Umbilical cord (tissue), 2 donors: ENCODE data around the gene DPP9. TPM values are rescaled to one million over a fixed set of nuclear protein-coding genes. Genes with fewer than 3 reads are reported as not detected.
"Not testable (repeated sequence)": the region's sequence is repeated elsewhere in the genome, so short reads cannot be mapped to it uniquely, and the experiment has no call there.

Source experiments
- DNase-seq: peaks from one replicate; pipeline ENCODE4 v3.0.0-alpha.2; 2015; ENCODE audit warnings: low spot score
- total RNA-seq: library from RNA; depleted of rRNA; stranded (reverse); fragments of >200 nt; gene quantifications from one replicate; pipeline ENCODE4 v1.2.3, GENCODE V29; 2014; ENCODE audit warnings: low replicate concordance; ENCODE audit not compliant: insufficient read depth

DPP9 gene
- total RNA-seq, 1 donor from 2014 or later = 17.6 TPM

DNA sequence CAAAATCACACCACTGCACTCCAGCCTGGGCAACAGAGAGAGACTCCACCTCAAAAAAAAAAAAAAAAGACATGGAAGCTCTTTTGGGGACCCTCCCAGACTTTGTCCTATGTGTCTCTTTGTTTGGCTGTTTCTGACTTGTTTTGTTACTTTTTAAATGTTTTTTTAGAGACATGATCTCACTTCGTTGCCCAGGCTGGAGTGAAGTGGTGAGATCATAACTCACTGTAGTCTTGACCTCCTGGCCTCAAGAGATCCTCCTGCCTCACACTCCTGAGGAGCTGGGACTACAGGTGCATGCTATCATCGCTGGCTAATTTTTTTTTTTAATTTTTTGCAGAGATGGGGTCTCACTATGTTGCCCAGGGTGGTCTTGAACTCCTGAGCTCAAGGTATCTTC is 16.4 kb upstream of the DPP9 start:
- DNase-seq = no peak

DNA sequence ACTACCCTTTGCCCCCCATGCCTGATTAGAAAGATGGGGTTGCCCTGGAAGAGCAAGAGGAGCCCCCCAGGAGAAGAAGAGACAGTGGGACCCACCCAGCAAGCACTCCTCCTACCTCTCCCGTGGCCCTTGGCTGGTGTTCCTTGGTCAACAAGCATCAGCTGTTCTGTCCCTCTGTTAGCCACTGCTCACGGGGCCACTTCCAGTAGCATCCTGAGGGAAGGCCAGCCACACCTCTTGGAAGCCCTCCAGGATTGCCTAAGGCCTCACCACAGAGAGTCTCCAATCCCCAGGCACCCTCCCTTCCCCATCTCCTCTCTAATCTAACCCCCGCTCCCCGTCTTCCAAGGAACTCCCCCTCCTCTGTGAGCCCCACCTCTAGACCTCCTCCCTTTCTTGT is 15.1 kb upstream of the DPP9 start:
- DNase-seq = no peak

DNA sequence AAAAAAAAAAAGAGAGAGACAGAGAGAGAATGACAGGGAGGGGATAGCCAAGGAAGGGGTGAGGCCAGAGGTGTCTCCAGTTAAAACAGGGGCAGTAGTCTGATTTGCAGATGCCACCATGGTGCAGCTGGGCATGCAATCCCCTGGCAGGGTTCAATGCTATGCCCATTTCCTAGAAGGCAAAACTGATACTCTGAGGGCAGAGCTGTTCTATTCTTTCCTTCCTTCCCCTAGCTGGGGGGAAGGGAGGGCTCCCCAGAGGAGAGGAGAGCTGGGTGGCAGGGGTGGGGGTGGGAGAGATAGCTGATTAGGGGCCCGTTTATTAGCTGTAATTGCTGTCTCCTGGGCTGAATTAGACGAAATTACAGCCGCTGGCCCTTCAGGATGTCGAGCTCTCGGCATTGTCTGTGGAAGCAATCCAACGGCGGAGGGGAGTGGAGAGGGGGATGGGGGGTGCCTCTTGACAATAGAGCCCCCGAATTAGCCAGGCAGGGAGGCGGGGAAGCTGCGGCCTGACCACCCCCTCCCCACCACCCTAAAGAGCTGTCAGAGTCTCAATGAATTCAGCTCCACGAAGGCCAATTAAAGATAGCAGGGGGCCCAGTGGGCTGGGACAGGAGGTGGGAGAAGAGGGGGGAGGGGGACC is 14.4 kb upstream of the DPP9 start:
- no peak for DNase-seq

DNA sequence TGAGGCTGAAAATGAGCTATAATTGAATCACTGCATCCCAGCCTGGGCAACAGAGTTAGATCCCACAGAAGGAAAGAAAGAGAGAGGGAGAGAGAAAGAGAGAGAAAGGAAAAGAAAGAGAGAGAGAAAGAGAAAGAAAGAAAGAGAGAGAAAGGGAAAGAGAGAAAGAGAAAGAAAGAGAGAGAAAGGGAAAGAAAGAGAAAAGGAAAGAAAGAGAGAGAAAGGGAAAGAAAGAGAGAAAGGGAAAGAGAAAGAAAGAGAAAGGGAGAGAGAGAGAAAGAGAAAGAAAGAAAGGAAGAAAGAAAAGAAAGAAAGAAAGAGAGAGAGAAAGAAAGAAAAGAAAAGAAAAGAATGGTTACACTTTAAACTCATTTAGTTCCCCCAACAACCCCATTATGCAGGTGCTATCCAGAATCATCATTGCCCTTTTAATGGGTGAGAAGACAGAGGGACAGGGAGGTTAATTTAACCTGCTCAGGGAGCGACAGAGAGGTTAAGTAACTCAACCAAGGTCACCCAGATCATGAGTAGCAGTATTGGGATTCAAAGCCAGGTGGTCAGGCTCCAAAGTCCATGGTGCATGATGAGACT is 10.2 kb upstream of the DPP9 start:
- DNase-seq = no peak

DNA sequence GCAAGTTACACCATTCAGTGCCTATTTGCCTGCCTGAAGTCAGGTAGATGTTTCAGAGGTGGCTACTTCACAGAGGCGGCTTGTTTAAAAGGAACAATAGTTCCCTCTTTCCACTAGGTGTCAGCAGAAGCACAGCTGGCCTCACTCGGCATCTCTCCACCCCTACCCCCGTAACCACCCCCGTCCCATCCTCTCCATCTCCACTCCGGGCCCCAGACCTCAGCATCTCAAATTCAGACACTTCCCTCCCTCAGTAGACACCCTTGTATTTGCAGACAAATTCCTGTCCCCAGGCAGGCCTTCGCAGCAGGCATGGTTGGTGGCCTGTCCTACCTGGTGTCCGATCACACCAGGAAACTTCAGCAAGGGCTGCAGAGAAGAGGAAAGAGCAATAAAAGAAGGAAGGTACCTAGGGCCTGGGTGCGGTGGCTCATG is 9.1 kb upstream of the DPP9 start:
- peak; percentile 50 for DNase-seq

DNA sequence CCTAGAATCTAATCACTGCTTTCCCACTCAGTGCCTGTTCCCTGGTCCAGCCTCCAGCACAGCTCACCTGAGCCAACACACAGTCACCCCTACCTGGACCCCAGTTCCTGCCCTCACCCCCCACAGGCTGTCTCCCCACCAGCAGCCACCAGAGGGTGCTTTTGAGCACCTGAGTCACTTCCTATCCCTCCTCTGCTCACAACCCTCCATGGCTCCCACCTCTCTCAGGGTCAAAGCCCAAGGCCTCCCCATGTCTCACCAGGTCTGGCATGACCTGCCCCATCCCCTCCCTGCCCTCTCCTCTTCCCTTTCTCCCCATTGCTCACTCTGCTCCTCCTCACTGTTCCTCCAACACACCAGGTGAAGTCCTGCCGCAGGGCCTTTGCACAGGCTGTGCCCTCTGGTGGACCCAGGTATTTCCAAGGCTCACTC is 7.1 kb upstream of the DPP9 start:
- no peak for DNase-seq

DNA sequence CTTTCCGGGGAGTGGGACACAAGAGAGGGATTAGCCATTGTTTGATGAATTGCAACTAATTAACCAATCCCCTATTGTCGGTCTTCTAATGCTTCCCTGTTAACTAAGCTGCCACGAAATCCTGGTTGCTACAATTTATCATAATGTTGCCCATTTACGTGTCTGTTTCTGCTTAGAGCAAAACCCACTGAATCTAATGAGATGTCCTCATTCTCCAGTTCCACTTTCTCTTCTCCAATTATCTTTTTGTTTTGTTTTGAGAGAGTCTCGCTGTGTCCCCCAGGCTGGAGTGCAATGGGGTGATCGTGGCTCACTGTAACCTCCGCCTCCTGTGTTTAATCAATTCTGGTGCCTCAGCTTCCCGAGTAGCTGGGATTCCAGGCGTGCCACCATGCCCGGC is 5.2 kb upstream of the DPP9 start:
- no peak for DNase-seq

DNA sequence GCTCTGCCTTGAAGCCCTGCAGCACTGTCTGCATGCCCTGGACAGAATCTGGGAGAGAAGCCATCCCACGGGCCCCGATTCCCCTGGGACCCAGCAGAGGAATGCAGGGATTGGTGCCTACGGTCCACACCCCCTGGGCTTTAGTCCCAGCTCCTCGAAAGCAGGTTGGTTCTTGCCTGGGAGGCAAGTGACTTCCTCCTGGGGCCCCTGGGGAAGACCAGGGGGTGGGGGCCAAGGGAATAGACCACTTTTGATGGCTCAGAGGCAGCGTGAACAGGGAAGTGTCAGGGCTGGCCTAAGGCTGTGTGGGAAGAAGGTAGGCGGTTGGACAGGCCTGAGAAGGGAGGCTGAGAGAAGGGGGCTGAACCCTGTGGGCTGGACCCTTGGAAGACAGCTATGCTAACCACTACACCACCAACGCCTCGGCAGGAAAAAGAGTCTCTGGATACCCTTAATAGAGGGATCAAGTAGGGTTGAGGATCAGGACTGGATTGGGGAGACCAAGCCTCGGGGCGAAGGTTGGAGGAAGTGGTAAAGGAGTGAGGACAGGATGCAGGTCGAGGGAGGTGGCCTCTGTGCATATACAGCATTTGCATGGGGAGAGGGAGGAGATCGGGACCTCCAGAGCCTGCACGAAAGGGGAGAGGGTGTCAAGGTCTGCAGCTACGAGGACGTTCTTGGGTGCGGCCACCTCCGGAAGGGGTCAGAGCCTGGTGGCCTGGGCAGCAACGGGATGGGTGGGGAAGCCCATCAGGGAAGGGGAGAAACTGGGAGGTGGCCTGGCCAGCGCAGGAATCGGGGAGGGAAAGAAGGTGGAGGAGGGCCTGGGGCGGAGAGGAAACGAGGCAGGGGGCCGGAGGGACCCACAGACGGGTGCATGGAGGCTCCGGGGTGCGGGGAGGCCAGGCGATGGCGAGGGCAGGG is 709 bp downstream of the DPP9 start:
- DNase-seq = peak; percentile 16

DNA sequence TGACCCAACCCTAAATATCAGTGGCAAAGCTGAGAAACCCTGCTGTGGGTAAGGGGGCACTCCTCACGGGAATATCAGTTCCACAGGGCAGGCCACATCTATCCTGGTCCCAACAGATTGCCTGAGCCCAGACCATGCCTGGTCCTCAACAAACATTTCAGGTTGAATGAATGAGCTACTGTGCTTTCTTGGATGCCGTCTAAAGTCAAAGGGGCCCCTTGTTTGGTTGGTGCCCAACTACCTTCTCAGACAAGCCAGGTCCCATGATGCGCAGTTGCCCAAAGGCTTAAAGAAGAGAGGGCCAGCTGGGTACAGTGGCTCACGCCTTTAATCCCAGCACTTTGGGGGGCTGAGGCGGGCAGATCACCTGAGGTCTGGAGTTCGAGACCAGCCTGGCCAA is 2.4 kb downstream of the DPP9 start:
- no peak for DNase-seq

DNA sequence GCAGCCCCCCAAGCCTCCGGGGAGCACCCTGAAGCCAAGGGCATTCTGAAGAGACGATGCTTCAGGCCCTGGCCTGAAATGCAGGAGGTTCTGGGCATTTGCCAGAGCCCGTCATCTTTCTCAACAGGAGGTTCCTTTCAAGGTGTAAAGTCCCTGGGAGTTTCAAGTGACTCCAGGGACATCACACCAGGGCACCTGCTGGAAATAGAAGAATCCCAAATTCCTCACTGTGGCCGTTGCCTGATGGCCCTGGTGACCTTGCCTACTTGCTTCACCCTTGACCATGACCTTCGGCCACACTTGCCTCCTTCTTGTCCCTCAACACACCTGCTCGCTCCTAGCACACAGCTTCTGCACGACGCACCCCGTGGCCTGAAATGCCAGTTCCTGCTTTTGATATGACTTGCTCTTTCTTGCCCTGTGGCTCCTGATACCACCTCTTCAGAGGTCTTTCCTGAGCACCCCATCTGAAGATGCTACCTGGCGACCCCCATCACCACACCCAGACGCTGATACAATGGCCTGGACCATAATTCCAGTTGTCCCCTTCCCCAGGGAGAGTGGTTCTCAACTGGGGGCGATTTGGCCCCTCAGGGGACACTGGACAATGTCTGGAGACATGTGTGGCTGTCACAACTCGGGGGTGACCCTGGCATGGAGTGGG is 3.5 kb downstream of the DPP9 start:
- no peak for DNase-seq

DNA sequence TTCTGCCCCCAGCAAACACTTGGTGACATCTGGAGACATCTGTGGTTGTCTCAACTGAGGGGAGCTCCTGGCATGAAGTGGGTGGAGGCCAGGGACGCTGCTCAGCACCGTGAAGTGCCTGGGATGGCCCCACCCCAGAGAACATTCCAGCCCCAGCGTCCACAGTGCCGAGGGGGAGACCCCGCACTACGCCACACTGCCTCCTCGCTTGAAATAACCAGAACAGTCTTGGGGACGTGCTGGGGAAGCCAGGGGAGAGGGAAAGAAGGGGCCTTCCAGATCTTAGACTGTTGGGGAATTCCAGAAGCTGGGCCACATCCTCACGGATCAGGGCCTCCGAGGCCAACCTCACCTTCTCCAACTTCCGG is 4.2 kb downstream of the DPP9 start:
- no peak for DNase-seq

DNA sequence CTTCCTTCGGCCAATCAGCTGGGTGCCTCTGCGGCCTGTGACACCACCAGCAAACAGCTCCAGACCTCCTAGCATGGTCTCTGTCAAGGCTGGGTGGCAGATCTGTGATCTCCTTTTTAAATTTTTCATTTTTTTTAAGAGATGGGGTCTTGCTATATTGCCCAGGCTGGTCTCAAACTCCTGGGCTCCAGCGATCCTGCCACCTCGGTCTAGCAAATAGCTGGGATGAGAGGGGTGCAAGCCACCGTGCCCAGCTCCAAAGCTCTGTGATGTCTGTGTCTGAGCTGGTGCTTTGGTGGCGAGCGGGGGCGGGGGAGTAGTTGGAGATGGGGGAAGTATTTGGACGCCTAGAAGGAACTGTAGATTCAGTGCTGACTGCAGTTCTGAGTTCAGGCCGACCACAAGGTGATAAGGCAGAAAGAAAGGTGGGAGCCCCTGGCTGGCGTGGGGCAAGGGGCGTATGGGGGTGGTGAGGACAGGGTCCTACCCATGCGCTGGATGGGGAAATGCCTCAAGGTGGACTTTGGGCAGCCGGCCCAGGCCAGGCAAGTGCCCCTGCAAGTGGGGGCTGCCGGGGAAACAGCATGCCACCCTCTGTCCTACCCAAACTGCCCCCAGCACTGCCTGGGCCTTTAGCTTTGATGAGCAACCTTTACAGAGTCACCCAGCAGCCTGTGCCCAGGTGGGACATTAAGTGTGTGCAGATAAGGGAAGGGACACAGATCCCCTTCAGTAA is 5.5 kb downstream of the DPP9 start:
- DNase-seq = no peak

DNA sequence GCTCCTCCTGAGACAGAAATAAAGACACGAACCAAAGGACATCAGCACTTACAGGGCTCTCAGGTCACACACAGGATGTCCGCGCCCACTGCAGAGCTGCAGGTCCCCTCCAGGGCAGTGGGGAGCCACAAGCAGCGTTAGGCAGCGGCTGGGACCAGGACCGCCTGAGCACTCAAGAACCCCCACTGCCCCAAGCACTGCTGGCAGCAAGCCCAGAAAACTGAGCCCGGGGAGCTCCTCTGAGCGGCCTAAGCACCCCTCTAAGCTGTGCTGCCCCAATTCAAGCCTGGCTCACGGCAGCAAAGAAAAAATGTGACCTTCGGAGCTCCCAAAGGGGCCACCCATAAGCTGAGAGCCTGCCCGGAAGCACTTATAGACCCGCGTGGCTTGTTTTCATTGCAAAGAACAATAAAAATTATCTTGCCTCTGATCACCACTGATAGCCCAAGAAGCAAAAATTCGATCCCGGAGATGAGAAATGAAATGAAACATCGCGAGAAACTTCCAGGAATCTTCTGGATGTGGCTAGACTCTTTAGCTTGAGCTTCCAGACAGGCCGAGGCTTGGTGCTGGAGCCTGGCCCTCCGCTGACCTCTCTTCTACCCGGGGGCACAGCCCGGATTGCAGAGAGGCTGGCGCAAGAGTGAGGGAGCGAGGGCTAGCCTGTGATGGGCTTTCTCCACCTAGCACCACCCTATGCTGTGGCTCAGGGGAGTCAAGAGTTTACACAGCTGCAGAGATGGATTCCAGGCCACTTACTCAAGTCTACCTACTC is 6.3 kb downstream of the DPP9 start:
- DNase-seq = no peak

DNA sequence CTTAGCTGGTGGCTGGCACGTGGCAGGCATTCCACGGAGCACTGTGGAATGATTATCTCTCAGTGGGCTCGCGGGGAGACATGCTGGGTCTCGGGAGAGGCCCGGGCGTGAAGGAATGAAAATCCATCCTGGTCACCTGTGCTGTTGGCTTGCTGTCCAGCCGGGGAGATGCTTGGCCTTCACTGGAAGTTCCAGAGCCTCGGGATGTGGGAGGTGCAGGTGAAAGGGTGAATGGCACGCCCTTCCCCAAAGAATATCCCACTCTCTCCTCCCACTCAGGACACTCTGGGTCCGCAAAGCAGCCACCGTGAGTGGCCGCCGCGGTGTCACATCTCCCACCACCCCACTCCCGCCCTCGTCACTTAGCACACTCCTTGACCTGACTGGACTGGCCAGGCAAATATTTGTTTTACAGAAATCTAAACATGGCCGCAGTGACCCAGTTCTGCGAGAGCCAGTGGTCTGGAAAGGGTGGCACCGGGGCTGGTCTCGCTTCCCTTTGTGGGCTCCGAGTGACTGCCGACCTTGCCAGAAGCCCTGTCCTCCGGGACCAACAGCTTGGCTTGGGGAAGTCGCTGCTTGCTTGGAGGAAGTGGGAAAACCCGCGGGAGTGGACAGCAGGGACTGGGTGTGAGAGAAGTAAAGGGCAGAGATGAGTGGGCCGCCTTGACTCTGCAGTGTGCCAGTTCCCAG is 8.0 kb downstream of the DPP9 start:
- DNase-seq = no peak

DNA sequence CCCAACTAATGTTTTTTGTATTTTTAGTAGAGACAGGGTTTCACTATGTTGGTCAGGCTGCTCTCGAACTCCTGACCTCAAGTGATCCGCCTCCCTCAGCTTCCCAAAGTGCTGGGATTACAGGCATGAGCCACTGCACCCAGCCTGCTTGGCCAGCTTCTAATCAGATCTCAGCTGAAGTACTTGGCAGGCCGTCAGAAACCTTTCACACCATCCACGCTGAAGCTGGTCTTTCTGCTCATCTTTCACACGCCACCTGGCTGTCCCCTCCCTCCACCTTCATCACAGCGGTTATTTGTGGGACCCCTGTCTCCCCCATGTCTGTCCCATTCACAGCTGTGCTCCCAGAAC is 8.5 kb downstream of the DPP9 start:
- not testable (repeated sequence) for DNase-seq

DNA sequence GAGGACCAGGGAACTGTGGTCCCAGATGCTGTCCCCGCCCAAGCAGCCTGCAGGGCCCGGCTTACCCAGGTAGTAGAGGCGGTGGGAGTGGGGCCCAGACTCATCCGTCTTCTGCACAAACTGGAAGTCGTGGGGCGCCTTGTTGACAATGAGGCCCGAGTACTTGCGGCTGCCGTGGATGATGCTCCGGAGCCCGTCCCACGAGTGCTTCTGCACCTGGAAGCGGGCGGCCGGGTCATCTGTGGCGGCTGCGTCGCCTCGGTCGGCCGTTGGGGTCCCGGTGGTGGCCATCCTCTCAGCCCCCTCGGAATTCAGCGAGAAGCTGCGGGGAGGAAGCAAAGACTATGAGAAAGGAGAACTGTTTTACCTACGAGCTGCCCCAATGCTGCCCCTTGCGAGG is 9.6 kb downstream of the DPP9 start:
- DNase-seq = no peak

DNA sequence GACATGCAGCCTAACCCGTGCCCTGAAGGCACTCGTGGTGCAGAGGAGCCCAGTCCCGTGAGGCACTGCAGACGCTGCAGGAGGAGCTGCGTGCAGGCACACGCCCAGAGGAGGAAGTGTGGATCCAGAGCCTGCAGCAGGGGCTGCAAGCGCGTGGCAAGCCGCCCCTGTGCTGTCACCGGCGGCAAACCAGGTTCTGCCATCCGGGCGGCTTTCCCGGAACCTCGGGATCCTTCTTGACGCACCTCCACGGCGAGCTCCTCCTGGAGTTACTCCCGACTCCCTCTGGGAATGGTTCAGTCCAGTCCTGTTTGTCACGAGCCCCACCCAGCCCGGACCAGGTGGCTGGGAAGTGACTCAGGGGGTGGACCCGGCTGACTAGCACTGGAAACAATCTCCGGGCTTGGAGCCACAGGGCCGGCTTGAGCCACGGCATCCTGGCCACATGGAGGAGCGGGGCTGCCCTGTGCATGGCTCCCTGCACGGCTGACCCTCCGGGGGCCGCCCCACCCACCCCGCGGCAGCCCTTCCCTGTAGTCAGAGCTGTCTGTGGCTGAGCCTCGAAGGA is 10.2 kb downstream of the DPP9 start:
- no peak for DNase-seq

DNA sequence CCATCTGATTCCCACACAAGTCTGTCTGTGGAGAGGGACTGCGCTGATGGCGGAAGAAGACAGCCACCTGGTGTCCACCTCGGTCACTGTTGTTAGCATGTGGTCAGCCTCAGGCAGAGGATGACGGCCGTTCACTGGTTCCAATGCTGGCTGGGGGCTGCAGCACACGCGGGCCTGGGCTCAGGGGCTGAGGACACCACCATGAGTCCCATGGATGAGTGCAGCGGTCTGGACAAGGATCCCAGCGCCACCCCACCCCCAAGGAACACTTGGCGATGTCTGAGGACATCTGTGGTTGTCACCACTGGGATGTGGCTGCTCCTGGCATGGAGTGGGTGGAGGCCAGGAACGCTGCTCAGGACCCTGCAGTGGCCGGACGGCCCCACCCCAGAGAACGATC is 10.9 kb downstream of the DPP9 start:
- DNase-seq = no peak

DNA sequence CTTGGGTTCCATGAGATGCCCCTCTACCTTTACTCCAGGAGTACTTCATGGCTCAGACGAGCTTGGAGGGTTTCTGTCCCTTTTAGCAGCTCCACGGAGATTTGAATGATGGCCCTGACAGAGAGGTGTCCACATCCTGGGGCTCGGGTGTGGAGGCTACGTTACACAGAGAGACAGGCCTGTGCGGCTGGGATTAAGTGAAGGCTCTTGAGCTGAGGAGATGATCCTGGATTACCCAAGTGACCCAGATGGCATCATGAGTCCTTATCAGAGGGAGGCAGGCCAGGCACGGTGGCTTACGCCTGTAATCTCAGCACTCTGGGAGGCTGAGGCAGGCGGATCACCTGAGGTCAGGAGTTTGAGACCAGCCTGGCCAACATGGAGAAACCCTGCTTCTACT is 12.4 kb downstream of the DPP9 start:
- DNase-seq = no peak

DNA sequence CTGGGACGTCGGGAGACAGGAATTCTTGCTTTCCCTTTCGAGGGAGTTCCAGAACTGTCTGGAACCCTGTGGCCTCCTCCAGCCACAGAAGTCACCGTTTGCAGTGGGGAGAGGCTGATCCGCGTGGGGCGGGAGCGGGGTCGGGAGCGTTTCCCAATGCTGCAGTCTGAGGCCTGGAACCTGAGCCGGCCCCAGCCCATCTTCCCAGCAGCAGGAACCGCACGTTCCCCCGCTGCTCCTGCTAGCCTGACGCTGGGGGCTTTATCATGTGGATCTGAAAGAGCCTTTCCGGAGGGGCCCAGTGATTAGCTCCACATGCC is 13.4 kb downstream of the DPP9 start:
- DNase-seq = no peak
